AG20443 (cell line): ENCODE results near the gene LIN52.

Experiments used
- DNase-seq: peaks from one replicate; pipeline ENCODE4 v3.0.0; 2012; ENCODE audit warnings: low spot score, mixed read lengths

Gene LIN52, protein sequence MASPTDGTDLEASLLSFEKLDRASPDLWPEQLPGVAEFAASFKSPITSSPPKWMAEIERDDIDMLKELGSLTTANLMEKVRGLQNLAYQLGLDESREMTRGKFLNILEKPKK

DNA sequence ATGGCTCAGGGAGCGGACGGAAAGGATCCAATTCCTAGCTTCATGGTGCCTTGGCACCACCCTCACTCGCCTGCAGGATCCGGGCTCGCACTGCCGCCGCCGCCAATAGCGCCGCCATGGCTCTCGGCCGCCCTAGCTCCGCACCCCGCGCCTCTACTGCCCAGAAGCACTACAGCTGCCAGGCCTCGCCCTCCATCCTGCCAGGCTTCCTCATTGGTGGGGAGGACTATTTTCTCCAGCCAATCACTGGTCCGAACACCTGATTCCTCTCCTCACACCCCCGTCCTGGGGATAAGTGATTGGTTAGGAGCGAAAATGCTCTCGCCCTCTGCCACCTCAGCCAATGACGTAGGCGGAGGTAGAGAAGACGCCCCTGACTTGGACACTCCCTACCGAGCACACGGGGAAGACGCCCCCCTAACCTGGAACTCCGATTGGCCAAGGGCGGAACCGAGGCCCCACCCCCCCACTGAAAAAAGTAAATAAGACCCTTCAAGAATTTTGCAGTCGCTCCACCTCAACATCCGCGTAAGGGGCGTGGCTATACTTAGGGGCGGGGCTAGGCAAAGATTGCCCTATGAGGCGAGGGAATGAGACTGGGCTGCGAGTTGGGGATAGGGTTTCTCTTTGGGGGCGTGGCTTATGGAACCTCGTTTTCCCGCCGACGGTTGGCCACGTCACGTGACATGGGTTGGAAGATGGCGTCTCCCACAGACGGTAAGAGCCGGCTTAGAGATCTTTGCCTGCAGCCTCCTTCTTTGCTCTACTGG is at the start of gene LIN52, which contains the start of gene ALDH6A1:
LIN52 (plus strand) TSS at position 680 of the 770 bp plus-strand sequence; CDS start at position 699, 19 bp downstream.
ALDH6A1 (minus strand) TSS at position 177 of the 770 bp plus-strand sequence; CDS start at position 118, 59 bp downstream.
- DNase-seq: peak; percentile 98

DNA sequence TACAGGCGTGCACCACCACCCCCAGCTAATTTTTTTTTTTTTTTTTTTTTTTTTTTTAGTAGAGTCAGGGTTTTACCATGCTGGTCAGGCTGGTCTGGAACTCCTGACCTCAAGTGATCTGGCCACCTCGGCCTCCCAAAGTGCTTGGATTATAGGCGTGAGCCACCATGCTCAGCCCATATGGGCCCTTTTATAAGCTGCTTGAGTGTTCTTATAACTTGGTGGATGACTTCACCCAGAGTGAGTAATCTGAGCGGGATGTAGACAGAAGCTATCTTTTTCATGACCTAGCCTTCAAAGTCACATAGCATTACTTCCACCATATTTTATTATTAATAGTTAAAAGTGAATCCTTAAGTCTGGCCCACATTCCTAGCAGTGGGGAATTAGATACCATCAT is 49.2 kb upstream of the LIN52 start:
- DNase-seq: peak; percentile 32

DNA sequence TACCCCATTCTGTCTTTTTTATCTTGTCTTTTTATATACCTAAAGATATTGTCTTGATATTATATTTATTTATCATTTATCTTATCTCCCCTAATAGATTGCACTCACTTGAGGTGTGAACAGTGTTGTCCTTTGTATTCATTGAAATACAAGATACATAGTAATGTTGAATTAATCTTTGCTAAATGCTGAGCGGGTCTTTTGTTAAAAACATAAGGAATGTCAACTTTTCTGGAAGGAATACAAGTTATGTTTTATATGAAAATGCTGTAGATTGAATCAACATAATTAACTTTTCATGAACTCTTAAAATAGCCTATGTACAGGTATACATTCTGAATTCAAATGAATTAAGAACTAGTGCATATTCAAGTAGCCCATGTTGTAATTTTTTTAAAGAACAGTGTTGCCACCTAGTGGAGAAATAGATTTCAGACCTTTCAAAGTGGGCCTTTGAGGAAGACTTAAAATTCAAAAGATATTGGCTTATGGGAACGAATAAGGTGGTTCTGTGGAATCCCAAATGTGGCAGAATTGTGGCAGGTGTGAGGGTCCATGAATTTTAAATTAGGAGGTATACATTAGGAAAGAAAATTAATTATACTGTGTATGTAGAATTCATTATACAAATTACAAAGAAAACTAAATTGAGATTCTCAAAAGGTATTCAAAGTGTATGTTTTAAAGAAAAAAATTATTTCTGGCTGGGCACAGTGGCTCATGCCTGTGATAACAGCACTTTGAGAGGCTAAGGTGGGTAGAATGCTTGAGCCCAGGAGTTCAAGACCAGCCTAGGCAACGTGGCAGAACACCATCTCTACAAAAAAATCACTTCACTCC is 46.5 kb upstream of the LIN52 start:
- DNase-seq: peak; percentile 58

DNA sequence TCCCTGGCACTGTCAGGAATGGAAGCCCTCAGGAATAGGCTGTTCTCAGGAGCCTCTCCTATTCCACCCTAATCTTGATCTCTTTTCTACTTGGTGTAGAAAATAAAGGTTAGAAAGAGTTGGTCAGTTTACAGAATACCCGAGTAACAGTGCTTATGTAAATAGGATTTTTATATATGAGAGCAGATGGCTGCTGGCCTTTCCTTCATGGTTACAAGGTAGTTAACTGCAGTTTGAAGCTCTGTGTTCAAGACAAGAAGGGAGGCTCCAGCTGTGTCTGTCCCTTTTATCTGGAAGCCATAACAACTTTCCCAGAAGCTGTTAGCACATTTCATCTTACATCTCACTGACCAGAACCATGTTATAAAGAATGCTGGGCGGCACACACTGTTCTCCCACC is 42.5 kb upstream of the LIN52 start:
- DNase-seq: no peak

DNA sequence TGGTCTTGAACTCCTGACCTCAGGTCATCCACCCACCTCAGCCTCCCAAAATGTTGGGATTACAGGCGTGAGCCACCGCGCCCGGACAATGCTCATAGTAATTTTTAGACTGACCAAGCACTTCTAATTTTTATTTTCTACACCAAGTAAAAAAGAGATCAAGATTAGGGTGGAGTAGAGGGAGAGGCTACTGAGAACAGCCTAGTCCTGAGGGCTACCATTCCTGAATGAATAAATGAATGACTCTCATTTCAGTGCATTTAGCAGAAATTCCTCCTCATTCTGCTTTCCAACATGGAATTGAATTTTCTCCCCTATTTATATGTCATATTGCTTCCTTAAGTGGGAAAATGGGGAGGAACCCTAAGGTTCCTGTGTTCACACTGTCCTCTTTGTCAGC is 39.2 kb upstream of the LIN52 start:
- DNase-seq: no peak

DNA sequence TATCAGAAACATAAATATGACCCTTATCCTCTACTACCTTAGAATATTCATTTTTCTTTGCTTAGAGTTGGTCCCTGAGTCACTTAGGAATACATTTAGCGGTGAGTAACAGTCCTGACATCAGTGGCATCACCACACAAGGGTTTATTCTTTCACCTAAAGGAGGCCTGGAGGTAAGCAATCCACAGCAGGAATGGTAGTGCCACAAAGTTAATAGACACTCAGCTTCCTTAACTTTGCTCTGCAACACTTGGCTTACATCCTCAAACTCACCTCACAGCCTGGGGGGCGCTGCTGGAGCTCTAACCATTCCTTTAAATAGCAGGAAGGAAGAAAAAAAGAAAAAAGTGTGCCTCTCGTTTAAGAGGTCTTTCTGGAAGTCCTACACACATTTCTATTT is 36.5 kb upstream of the LIN52 start:
- DNase-seq: no peak

DNA sequence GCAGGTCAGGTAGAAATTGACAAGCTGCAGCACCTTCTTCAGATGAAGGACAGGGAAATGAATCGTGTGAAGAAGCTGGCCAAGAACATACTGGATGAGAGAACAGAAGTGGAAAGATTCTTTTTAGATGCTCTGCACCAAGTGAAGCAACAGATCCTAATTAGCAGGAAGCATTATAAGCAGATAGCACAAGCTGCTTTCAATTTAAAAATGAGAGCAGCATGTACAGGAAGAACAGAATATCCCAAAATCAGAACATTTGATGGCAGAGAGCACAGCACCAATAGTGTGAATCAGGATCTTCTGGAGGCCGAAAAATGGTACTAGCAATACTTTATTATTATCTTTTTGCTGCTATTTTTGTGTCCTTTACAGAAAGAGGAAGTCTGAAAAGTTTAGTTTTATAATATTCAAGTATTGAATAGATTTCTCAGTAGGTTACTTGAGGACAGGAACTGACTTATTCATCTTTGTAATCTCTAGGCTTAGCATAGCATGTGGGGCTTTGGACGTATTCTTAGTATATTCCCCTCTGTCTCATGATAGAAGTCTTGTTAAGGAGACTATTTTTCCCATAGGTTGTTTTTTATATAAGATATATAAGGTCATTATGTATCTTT is 34.8 kb upstream of the LIN52 start:
- DNase-seq: peak; percentile 15

DNA sequence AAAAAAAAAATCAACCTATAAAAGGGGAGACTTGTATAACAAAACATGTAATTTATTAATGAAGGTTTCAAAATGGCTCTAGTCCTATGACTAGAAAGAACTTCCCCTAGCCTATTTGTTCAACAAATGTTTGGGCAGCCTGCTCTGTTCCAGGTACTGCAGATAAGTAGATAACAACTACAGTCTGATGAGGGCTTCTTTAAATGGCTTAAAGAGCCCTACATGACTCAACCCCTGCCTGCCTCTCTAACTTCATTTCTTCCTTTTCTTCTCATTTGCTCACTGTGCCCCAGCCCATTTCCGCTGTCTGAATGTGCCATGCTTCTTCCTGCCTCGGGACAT is 22.0 kb upstream of the LIN52 start:
- peak; percentile 8 for DNase-seq

DNA sequence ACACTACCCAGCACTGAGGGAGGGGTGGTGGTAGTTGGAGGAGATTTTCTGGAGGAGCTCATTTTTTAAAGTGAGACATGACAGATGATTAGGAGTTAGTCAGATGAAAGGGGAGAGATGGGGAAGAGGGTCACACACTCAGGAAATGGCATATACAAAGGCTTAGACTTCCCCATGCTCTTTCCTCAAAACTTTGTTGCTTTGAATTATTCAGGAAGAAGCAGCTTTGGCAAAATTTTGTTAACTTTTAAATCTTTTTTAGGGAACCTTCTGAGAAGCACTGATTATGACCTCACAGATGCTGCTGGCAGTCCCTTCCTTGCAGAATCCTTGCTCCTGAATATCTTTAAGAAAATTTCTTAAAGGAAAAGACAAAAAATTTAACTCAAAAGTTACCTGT is 20.3 kb upstream of the LIN52 start:
- DNase-seq: no peak

DNA sequence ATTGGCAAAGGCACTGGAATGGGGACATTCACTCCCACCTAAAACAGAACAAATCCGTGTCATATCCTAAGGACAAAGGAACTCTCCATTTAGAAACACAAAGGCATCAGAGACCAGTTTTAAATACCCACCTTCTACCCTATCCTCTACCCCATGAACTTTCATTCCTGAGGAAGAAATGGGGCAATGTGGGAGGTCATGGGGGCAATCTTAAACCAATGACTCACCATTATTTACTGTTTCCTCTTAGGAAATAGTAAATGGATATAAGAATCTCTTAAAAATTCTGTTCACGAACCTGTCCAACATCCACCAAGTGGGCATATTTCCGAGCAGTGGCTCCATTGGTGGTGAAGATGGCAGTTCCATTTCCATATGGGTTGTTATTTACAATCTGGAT is 19.9 kb upstream of the LIN52 start:
- DNase-seq: no peak

DNA sequence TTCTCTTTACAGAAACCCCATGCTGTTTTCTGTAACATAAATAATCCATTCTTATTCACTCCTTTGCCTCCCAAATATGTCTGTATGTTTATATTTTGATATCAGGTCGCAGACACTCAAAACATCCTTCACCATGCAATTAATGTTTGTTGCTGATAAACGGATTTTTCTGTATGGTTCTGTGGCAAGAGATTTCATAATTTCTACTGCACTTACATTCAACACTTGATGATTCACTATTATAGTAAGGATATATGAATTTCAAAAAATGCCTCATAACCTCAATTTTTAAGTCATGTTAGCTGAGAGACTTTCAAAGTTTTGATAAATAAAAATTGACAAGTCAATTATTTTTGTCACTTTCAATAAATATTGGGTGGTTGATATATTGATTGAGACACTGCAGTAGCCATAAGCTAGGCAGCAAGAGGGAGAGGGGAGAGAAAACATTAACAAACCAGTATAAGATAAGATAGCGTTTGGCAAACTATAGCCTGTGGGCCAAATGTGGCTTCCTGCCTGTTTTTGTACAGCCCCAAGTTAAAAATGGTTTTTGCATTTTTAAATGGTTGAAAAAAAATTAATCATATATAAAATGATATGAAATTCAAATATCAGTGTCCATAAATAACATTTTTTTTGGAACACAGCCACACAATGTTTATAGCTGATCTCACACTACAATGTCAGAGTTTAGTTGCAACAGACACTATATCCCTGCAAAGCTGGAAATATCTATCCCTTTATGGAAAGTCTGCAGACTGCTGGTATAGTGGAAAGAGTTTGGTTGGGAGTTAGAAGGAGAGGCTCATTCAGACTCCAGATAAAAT is 18.8 kb upstream of the LIN52 start:
- DNase-seq: no peak

DNA sequence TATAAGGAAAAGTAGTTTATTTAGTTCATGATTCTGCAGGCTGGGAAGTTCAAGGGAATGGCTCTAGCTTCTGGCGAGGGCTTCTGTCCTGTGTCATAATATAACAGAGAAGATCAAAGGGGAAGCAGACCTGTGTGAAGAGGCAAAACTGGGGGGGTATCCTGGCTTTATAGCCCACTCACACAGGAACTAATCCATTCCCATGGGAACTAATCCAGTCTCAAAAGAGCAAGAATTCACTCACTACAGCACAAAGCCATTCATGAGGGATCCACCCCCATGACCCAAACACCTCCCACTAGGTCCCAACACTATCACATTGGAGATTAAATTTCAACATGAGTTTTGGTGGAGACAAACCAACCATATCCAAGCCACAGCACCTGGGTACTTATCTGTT is 7.4 kb upstream of the LIN52 start:
- DNase-seq: no peak

DNA sequence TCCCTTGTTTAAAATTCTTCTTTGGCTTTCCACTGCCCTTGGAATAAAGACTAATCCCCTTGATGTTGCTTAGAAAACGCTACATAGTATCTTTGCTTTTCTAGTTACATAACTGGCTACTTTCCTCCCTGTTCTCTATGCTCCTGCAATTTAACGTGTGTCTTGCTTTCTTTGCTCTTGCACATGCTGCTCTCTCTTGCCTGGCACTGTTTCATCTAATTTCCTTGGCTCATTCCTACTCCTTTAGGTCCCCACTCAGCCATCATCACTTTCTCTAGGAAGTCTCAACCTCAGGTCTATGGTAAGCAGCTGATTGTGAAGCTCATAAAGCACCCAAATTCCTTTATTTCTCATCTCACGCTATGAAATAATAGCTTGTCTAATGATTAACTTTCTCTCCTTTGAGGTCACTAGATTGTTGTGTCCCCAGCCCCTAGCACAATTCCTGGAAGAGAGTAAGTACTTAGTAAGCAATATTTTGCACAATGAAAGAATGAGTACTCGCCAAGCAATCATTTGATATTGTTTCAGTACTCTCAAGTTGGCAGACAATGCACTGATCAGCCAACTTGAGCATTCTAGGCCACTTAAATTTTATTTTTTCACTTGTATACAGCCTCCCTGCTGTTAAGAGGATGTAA is 3.8 kb upstream of the LIN52 start:
- DNase-seq: no peak

DNA sequence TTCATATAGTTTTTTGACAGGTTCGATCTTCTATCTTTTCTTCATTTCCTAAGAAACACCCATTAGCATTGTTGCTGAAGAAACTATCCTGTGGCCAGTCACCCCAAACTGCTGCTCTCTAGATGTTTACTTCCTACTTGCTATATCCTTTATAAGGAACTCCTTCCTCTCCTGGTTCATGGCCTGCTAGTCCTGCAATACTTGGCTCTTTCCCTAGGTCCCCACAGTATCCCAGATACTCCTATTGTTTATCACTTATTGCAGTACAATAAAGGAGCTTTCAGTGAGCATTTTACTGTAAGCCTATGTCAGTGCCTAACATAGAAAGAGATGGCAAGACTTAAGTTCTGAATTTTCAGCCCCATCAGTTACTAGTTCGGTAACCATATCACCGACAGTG is 3.3 kb upstream of the LIN52 start:
- DNase-seq: no peak

DNA sequence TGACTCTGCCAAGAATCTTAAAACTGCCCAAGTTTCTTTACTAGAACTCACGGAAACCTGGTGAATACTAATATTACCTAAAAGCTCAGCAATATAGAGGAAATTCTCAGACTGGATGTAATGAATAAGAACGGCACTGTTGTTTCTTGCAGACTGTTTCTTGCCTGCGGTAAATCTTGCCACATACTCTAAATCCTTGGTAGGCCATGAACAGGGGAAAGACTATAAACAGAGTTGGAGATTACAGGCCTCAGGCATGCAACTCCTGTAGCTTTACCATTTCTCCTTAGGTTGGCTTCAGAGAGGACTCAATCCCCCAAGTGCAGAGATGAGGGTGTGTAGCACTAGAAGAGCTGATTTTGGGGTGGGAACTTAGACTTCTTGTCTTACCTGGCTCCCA is 1.6 kb upstream of the LIN52 start:
- no peak for DNase-seq

DNA sequence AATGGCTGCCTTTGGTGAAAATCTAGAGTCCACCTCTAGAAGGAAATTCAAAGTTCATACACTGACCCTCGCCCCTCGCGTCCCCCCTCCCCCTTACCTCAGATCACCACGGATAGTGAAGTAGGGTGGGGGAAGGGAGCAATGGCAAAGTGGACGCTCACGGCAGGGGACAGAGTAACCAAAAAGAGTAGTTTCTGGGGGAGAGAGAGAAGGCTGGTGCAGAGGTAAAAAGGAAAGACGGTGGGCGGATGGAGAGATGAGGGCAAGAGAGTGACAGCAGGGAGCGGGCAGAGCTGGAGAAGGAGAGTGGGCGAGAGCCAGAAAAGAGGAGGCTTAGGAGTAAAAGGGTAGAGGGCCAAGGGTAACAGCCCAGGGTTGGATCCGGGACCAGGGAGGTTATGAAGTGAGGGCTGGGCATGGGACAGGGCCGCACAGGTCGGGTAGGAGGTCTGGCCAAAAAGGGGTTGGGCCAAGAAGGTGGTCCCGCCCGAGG is 926 bp upstream of the LIN52 start:
- no peak for DNase-seq

DNA sequence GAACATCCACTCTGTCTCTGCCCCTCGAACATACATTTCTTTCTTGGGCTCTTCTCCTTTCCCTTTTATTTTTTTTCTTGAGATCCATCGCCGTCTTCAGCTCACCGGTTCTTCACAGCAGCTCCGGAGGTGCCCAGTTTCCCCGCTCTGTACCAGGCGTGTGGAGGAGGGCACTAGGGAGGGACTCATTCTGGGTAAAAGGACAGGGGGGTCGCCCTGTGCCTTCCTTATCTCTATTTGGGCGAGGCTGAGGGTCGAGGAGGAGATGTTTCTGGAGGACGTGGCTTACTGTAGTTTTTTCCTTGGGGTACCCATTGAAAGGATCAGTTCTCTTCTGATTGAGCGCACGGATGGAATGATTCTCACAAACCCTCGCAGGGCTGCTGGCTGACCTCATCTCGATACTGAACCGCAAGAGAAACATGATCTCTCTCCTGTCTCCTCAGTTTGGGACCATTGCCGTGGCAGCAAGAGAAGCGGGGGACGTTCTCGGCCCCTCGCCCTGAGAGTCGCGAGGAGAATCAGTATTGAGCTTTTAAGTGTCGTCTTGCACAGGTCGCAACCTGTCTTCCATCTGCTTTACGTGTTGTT is 386 bp downstream of the LIN52 start:
- DNase-seq: peak; percentile 59

DNA sequence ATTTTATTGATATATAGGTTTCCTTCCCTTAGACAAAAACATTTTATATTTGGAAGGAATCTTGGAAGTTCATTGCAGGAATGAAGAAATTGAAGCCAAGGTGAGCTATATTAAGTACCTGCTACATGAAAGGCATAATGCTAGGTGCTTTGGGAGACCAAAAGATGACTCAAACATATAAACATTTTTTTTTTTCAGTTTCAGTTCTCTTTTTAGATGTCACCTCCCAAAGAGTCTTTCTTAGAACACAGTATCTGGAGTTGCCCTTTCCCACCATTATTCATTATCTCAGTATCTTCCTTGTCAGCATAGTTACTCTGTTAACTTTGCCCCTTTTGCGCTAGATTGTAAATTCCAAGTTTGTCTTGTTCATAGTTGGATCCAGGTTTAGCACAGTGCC is 1.1 kb downstream of the LIN52 start:
- no peak for DNase-seq

DNA sequence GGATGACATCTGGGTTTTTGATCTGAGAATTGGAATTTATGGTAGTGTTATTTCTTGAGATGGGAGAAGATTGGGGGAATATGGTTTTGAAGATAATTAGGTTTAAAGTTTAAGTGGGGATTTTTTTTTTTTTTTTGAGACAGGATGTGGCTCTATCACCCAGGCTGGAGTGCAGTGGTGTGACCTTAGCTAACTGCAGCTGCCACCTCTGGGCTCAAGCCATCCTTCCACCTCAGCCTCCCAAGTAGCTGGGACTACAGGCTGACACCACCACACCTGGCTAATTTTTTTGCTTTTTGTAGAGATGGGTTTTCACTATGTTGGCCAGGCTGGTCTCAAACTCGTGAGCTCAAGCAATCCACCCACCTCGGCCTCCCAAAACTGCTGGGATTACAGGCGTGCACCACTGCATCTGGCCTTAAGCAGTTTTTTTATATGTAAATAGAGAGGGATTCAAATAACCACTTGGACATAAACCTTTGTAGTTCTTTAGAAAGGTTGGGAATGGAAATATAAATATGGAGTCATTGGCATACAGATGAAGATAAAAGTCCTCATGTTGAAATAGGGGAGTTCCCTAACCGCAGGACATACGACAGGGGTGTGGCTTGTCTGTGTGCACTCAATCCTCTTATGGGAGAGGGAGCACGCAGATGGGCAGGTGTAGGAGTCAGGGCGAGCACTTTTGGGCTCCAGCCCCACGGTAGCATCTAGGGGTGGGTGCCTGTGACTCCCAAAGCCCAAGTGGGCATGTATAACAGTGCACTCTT is 4.7 kb downstream of the LIN52 start:
- no peak for DNase-seq

DNA sequence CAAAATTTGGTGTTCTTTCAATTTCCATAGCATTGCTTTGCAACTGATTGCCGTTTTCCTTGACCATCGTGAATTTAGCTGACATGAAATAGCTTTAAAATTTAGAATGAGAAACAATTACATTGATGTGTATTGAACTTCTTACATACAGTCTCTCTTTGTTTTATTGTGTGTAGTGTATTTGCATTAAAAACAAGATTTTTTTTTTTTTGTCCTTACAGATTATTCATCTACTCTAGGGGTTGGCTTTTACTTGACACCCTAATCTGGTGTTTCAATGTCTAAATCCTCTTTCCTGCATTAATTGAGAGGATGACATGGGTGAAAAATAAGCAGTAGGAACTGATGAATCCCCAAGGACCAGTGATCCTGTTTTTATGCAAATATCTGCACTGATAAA is 20.6 kb downstream of the LIN52 start:
- DNase-seq: no peak
